ENCODE data around the gene FAM149A. TPM values are rescaled to one million over a fixed set of nuclear protein-coding genes. Genes with fewer than 3 reads are reported as not detected.
A peak's percentile ranks its signal among the peaks of the same experiment; 100 is the strongest.

The FAM149A gene
- total RNA-seq, 2 donors from 2014 or later, result 9.9 to 12.8 TPM

- Histone ChIP-seq H3K4me3 (peak overlapping the region; percentile 76), H3K27ac (no peak overlapping the region), H3K9me3 (no peaks in the 10 kb centered on the region), H3K4me1 (ENCODE audit: control insufficient read depth in 1 of 2, low read depth in 2 of 2) (peaks cover 10 to 16% of the 10 kb centered on the region in 2 donors), H3K27me3 (replicated peaks; ENCODE audit: insufficient read depth) (no peaks in the 10 kb centered on the region), H3K36me3 (no peaks in the 10 kb centered on the region)
- DNase-seq (ENCODE audit: low spot score) (no peak), ATAC-seq (ENCODE audit: insufficient number of reproducible peaks, low FRiP score, low read depth) (no peak)
- no peak for TF ChIP-seq CTCF (IDR thresholded peaks at IDR 0.05)
These were observed 564 bp downstream of the FAM149A start for GRCh38 chr4:186104890-186105646.

GRCh38 chr4:186105647-186106321 is 1.3 kb downstream of the FAM149A start:
- TF ChIP-seq CTCF (IDR thresholded peaks at IDR 0.05), result no peak
- no peaks in the 10 kb centered on the region for H3K36me3 ChIP-seq
- DNase-seq (ENCODE audit: low spot score) (no peak), ATAC-seq (ENCODE audit: insufficient number of reproducible peaks, low FRiP score, low read depth) (no peak)
- no peaks in the 10 kb centered on the region for H3K27me3 ChIP-seq (replicated peaks; ENCODE audit: insufficient read depth)
- H3K4me3 ChIP-seq, result peak overlapping the region; percentile 76
- H3K9me3 ChIP-seq, result no peaks in the 10 kb centered on the region
- H3K27ac ChIP-seq, result no peak overlapping the region
- peaks cover 10 to 16% of the 10 kb centered on the region in 2 donors for H3K4me1 ChIP-seq (ENCODE audit: control insufficient read depth in 1 of 2, low read depth in 2 of 2)

- Histone ChIP-seq H3K27ac (no peak overlapping the region), H3K4me3 (no peak overlapping the region), H3K27me3 (replicated peaks; ENCODE audit: insufficient read depth) (no peaks in the 10 kb centered on the region), H3K9me3 (no peaks in the 10 kb centered on the region), H3K4me1 (ENCODE audit: control insufficient read depth in 1 of 2, low read depth in 2 of 2) (peaks cover 10 to 16% of the 10 kb centered on the region in 2 donors), H3K36me3 (no peaks in the 10 kb centered on the region)
- DNase-seq (ENCODE audit: low spot score), result no peak
- no peak for ATAC-seq (ENCODE audit: insufficient number of reproducible peaks, low FRiP score, low read depth)
- TF ChIP-seq CTCF (IDR thresholded peaks at IDR 0.05), result no peak
These were observed 3.4 kb downstream of the FAM149A start for GRCh38 chr4:186107947-186108346.

GRCh38 chr4:186108391-186108790 is 3.9 kb downstream of the FAM149A start:
- no peak overlapping the region for H3K27ac ChIP-seq
- DNase-seq (ENCODE audit: low spot score) (no peak), ATAC-seq (ENCODE audit: insufficient number of reproducible peaks, low FRiP score, low read depth) (no peak)
- H3K4me1 ChIP-seq (ENCODE audit: control insufficient read depth in 1 of 2, low read depth in 2 of 2), result peaks cover 10 to 16% of the 10 kb centered on the region in 2 donors
- no peaks in the 10 kb centered on the region for H3K27me3 ChIP-seq (replicated peaks; ENCODE audit: insufficient read depth)
- H3K9me3 ChIP-seq, result no peaks in the 10 kb centered on the region
- no peak for TF ChIP-seq CTCF (IDR thresholded peaks at IDR 0.05)
- no peaks in the 10 kb centered on the region for H3K36me3 ChIP-seq
- H3K4me3 ChIP-seq, result no peak overlapping the region

- Histone ChIP-seq H3K4me1 (ENCODE audit: control insufficient read depth in 1 of 2, low read depth in 2 of 2) (peaks cover 10 to 14% of the 10 kb centered on the region in 2 donors), H3K27ac (no peak overlapping the region), H3K27me3 (replicated peaks; ENCODE audit: insufficient read depth) (no peaks in the 10 kb centered on the region), H3K36me3 (no peaks in the 10 kb centered on the region), H3K4me3 (no peak overlapping the region), H3K9me3 (no peaks in the 10 kb centered on the region)
- DNase-seq (ENCODE audit: low spot score) (no peak), ATAC-seq (ENCODE audit: insufficient number of reproducible peaks, low FRiP score, low read depth) (no peak)
- no peak for TF ChIP-seq CTCF (IDR thresholded peaks at IDR 0.05)
These were observed 4.7 kb downstream of the FAM149A start for GRCh38 chr4:186109245-186109644.

Measured in thoracic aorta (tissue), 2 donors.